GM18519 (cell line): ENCODE data around the gene P3H1.
"Not testable (repeated sequence)": the region's sequence is repeated elsewhere in the genome, so short reads cannot be mapped to it uniquely, and the experiment has no call there.

ENCODE experiments used
- ATAC-seq: cut with Tn5 transposase; IDR thresholded peaks from one replicate; pipeline ENCODE4 v1.9.1; 2021; ENCODE audit warnings: mild to moderate bottlenecking, moderate library complexity; ENCODE audit not compliant: unreplicated experiment, low FRiP score

P3H1 gene

DNA sequence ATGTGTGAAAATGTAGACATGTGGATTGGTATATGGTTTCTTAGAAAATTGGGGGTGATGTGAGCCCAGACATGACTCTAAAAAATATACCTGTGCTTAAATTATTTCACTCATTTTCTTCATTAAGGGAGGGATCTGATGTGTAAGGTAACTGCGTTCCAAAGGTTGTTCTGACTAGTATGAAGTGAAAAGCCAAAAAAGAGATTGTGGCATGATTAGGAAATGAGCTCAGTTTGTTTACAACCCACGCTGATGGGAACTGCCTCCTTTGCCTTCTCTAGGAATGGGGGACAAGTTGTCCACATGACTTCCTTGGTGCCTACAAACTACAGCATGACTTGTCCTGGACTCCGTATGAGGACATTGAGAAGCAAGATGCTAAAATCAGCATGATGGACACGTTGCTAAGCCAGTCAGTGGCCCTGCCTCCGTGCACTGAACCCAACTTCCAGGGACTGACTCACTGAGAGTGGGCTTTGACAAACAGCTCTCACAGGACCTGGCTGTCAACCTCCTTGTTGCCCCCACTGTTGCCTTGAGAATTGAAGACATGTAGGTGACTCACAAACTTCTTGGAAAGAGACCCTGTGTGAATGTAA lies 8.2 kb upstream of the P3H1 start:
- ATAC-seq: no peak

GRCh38 chr1:42773420-42773819 lies 6.6 kb upstream of the P3H1 start:
- no peak for ATAC-seq

DNA sequence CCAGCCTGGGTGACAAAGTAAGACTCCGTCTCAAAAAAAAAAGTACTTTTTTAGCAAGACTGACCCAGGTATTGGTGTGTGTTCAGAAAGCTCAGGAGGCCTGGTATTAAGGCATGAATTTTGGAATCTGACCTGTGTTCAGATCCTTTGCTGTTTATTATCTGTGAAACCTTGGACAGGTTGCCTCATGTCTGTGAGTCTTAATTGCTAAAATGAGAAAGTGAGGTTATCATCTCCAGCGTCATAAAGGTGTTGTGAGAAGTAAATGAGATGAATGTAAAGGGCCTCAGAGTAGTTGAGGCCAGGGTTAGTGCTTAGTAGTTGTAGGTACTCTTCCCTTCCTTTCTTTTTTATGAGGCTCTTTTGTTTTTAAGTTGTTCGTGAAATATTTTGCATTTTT lies 3.0 kb upstream of the P3H1 start:
- ATAC-seq: no peak

DNA sequence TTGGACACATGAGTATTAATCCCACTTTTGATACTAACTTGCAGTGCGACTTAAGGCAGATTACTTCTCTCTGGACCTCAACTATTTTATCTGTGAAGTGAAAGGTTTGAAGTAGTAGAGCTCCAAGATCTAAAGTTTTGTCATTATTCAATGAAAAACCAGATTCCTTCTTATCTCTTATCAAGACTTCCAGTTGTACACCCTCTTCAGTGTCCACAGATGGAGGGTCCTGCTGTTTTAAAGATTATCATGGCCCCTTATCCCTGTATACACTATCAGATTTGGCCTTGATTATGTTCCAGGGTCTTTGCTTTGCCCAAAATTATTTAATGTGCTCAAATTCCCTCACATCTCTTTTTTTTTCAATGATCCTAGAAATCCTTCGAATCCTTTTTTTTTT lies 1.3 kb upstream of the P3H1 start:
- ATAC-seq: no peak

DNA sequence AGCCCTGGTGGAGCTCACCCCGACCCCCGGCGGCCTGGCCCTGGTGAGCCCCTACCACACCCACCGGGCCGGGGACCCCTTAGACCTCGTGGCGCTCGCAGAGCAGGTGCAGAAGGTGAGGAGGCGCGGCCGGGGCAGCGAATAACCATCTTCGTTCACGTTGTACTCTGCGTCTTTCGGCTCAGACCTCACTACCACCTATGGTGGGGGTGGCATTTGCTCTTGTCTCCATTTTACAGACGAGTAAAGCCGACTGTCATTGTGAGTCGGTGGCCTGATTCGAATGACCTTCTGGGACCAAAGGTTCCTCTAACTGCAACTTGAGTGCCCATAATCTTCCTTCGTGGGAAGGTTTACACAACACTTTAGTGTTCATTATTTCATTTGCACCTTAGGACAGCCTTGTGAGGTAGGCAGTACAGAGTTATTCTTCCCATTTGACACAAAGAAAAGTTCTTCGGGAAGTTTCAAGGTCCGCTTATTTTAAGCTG lies 727 bp upstream of the P3H1 start:
- no peak for ATAC-seq

- ATAC-seq: peak; percentile 21
Observed at GRCh38 chr1:42765832-42766740, 742 bp downstream of the P3H1 start.

DNA sequence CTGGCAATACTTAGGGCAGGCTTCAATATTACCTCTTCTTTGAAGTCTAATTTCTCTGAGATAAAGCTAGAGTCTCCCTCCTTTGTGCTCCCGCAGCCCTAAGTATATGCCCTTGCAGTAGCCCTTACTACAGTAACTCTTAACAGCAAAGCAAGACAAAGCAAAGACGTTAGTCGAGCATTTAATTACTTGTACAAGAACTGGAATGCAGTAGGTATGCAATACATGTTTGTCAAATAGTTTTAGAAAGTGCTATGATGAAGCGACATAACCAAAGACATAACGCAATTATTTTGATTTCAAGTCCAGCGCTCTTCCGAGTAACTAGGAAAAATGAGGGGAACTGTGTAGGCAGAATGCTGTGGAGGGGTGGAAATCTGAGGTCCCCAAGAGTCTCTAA lies 1.6 kb downstream of the P3H1 start:
- ATAC-seq: no peak

- ATAC-seq: no peak
Observed at GRCh38 chr1:42762269-42762668, 4.6 kb downstream of the P3H1 start.

DNA sequence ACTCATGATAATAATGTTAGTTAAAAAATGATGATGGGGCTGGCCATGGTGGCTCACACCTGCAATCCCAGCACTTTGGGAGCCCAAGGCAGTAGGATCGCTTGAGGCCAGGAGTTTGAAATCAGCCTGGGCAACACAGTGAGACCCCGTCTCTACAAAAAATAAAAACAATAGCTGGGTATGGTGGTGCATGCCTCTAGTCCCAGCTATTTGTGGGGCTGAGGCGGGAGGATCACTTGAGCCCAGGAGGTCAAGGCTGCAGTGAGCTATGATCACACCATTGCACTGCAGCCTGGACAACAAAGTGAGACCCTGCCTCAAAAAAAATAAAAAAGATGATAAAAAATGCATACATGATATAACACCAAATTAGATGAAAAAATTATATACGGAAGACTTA lies 5.3 kb downstream of the P3H1 start:
- ATAC-seq: no peak

DNA sequence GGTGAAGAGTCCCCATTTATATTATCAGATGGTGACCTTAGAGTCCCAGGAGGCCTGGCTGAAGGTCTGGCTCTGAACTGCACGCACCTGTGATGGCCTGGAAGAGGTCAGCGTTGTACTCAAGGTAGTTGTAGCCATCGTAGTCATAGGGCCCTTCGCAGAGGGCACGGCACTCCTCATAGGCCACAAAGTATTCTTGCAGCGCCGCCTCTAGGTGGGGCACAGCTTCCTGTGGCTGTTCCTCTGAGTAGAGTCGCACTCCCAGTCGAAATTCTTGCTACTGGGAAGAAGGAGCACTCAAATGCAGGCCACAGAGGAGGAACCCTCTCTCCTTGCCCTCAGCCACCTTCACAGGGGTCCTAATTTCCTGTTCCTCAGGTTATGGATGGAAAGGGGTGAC lies 7.7 kb downstream of the P3H1 start:
- no peak for ATAC-seq

- no peak for ATAC-seq
Observed at GRCh38 chr1:42758641-42759040, 8.2 kb downstream of the P3H1 start.

GRCh38 chr1:42757892-42758275 lies 8.9 kb downstream of the P3H1 start:
- no peak for ATAC-seq

DNA sequence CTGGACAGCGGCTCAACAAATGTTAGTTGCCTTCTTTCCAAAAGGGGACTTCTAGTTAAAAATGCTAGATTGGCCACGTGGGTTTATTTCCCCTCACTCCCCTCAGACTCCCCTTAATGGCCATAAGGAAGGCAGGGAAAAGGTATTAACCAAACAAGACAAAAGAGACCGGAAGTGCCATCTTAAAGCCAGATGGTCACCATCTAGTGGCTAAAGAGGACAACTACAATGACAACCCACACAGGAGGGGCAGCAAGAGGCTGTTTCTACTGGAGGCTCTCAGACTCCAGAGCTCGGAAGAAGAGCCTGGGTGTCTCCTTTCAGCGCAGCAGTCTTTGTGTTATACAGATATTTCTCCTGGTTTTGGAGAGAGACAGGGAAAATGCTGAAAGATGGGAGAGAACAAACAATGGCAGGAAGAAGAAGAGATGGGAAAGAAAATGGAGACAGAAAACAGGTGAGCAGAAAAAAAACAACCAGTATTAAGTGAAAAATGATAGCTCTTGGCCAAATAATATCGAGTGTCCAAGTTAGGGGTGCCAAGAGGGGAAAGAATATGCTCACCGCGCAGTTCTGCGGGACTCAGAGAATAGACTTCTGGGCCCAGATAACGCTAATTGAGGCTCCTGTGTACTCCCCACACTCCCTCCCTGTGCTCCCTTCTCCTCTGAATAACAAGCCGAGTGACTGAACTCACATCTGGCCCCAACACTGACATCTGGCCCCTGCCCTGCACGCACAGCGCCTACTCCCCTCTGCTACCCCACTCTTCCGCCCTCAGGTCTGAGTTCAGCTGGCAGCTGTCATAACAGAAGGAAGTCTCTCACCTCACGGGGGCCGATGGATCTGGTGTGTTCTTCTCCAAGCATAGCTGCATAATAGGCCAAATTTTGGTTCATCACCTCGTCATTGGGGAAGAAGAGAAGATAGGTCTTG lies 9.6 kb downstream of the P3H1 start:
- ATAC-seq: no peak

DNA sequence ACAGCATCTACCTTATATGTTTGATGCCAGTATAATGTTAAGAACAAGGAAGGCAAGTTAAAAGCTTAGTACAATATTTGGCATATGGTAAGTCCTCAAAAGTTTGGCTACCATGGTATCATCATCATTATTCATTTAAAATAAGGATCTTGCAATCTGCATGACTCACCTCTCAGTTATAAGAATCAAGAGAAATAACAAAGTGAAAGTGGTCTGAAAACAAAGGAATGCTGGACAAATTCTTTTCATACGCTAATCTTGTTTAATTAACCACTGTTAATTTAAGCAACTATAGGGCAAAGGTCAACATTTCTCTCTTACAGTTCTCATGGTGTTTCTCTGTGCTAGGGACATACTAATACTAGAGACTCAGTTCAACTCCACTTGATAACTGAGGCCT lies 13.8 kb downstream of the P3H1 start:
- no peak for ATAC-seq

DNA sequence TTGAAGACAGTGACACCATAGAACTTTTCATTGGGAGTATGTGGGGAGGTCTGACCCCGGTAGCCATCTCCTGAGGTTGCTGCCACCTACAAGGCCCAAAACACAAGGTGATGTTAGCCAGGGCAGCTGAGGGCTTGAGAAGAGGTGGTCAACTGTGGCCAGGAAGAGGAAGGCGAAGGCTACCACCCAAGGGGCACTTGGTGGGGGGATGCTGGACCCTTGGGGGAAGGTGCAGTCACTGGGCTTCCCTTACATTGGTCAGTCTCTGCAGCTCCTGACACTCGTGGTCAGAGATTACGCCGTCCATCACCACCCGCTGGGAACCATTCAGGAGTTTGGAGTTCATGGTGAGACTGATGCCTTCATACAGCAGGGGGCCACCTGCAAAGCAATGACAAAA lies 14.5 kb downstream of the P3H1 start:
- ATAC-seq: no peak

GRCh38 chr1:42751511-42752070 lies 15.2 kb downstream of the P3H1 start:
- ATAC-seq: not testable (repeated sequence)

GRCh38 chr1:42750041-42750440 lies 16.8 kb downstream of the P3H1 start:
- no peak for ATAC-seq

GRCh38 chr1:42748461-42749410 lies 18.1 kb downstream of the P3H1 start:
- ATAC-seq: no peak

- no peak for ATAC-seq
Observed at GRCh38 chr1:42748021-42748420, 18.8 kb downstream of the P3H1 start.
